Measurements from ENCODE around the gene RBMS2. TPM values are rescaled to one million over a fixed set of nuclear protein-coding genes. Genes with fewer than 3 reads are reported as not detected.

Gene RBMS2
- total and polyA plus RNA-seq, 10 of the 15 experiments (the other 5 are each of a cell fraction or from before 2014, with no cell fraction given), result 0.56 to 7.1 (median 2.4) TPM

DNA sequence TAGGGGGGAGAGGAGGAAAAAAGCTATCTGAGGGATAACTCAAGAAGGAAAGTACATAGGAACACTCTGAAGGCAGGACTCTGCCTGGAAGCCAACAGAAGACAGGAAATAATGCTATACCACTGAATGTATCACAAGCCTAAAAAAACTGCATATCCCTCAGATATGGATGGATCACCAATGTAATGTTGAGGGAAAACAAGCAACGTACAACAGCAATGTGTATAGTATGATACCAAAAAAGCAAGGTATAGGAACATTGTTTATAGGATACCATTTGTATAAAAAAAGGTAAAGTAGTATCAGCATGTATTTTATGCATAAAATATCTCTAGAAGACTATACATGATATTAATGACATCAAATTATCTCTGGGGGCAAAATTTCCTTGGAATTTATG, 37.1 kb upstream of the RBMS2 start:
- ChIA-PET POLR2A (no interaction called here), RAD21 (ENCODE audit: unreplicated experiment) (interaction anchor here (1.2 kb wide), 1 partner anchor 85 kb away, joined by 3 read pairs; no protein-coding TSS in a partner anchor), SMC1A (ENCODE audit: uncharacterized antibody, unreplicated experiment) (interaction anchor here (1.7 kb wide), 1 partner anchor 14 kb away, joined by 5 read pairs; no protein-coding TSS in a partner anchor), CTCF (interaction anchor here (0.9 to 1.3 kb wide), 3 partner anchors 11 to 219 kb away, joined by 3 to 4 read pairs (median 4); no protein-coding TSS in a partner anchor)
- no TSS peak for BruUV-seq (replicated peaks)
- WGBS (ENCODE audit: insufficient coverage, insufficient replicate concordance, low lambda C conversion rate, missing lambda C conversion rate), result 81% methylated on average over 1 of the region's 1 CpG
- Histone ChIP-seq H3K27me3 (replicated peaks in 1 of 2; ENCODE audit: control insufficient read depth in 2 of 2, insufficient read depth in 2 of 2, low read length in 1 of 2) (peaks cover 0 to 2% of the 10 kb centered on the region in 2 experiments; a peak in 2 of 4 replicates), H3K79me2 (ENCODE audit: control insufficient read depth, insufficient read depth, low read length) (no peaks in the 10 kb centered on the region), H3K9ac (ENCODE audit: control insufficient read depth, insufficient read depth, low read length) (no peak overlapping the region), H2AFZ (ENCODE audit: control insufficient read depth, low read depth, low read length) (no peak overlapping the region), H3K36me3 (ENCODE audit: control insufficient read depth in 2 of 2, insufficient read depth in 2 of 2, low read length in 1 of 2) (no peaks in the 10 kb centered on the region; a peak in 1 of 4 replicates), H3K4me3 (no peak overlapping the region), H3K4me1 (ENCODE audit: control insufficient read depth, insufficient read depth, low read length) (peaks cover 12% of the 10 kb centered on the region), H3K4me2 (ENCODE audit: control insufficient read depth, insufficient read depth) (no peak overlapping the region), H3K9me3 (replicated peaks; ENCODE audit: control insufficient read depth, insufficient read depth, low read length) (no peaks in the 10 kb centered on the region), H3K27ac (ENCODE audit: control insufficient read depth, insufficient read depth) (no peak overlapping the region), H4K20me1 (ENCODE audit: control insufficient read depth, insufficient read depth) (no peaks in the 10 kb centered on the region)
- FAIRE-seq (no peak), ATAC-seq (no peak), DNase-seq (ENCODE audit: low read depth, low spot score) (no peak)
- in situ Hi-C loops (cut with MboI) (no loop called here), intact Hi-C loops (cut with micrococcal nuclease; ENCODE audit: unreplicated experiment) (no loop called here)
- no peak for TF ChIP-seq CHD2 (IDR thresholded peaks at IDR 0.05; ENCODE audit: borderline replicate concordance, low read depth, low read length)
- TF ChIP-seq, protein P1, sequence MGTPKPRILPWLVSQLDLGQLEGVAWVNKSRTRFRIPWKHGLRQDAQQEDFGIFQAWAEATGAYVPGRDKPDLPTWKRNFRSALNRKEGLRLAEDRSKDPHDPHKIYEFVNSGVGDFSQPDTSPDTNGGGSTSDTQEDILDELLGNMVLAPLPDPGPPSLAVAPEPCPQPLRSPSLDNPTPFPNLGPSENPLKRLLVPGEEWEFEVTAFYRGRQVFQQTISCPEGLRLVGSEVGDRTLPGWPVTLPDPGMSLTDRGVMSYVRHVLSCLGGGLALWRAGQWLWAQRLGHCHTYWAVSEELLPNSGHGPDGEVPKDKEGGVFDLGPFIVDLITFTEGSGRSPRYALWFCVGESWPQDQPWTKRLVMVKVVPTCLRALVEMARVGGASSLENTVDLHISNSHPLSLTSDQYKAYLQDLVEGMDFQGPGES (IDR thresholded peaks at IDR 0.05), result no peak
- TF ChIP-seq YBX1 (IDR thresholded peaks at IDR 0.05), result no peak
- TF ChIP-seq CTCF (IDR thresholded peaks at IDR 0.05 in 2 of 3, conservative IDR thresholded peaks at IDR 0.05 in 1 of 3; ENCODE audit: control insufficient read depth in 2 of 3, extremely low read depth in 1 of 3, insufficient read depth in 1 of 3, low read depth in 3 of 3, low read length in 3 of 3), result no peak
- TF ChIP-seq, protein P2, sequence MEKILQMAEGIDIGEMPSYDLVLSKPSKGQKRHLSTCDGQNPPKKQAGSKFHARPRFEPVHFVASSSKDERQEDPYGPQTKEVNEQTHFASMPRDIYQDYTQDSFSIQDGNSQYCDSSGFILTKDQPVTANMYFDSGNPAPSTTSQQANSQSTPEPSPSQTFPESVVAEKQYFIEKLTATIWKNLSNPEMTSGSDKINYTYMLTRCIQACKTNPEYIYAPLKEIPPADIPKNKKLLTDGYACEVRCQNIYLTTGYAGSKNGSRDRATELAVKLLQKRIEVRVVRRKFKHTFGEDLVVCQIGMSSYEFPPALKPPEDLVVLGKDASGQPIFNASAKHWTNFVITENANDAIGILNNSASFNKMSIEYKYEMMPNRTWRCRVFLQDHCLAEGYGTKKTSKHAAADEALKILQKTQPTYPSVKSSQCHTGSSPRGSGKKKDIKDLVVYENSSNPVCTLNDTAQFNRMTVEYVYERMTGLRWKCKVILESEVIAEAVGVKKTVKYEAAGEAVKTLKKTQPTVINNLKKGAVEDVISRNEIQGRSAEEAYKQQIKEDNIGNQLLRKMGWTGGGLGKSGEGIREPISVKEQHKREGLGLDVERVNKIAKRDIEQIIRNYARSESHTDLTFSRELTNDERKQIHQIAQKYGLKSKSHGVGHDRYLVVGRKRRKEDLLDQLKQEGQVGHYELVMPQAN (conservative IDR thresholded peaks at IDR 0.05), result no peak
- TF ChIP-seq TBL1XR1 (IDR thresholded peaks at IDR 0.05; ENCODE audit: low read depth, low read length), result no peak
- TF ChIP-seq ZBTB4 (CRISPR knock-in tag; IDR thresholded peaks at IDR 0.05), result no peak
- TF ChIP-seq, protein P3, sequence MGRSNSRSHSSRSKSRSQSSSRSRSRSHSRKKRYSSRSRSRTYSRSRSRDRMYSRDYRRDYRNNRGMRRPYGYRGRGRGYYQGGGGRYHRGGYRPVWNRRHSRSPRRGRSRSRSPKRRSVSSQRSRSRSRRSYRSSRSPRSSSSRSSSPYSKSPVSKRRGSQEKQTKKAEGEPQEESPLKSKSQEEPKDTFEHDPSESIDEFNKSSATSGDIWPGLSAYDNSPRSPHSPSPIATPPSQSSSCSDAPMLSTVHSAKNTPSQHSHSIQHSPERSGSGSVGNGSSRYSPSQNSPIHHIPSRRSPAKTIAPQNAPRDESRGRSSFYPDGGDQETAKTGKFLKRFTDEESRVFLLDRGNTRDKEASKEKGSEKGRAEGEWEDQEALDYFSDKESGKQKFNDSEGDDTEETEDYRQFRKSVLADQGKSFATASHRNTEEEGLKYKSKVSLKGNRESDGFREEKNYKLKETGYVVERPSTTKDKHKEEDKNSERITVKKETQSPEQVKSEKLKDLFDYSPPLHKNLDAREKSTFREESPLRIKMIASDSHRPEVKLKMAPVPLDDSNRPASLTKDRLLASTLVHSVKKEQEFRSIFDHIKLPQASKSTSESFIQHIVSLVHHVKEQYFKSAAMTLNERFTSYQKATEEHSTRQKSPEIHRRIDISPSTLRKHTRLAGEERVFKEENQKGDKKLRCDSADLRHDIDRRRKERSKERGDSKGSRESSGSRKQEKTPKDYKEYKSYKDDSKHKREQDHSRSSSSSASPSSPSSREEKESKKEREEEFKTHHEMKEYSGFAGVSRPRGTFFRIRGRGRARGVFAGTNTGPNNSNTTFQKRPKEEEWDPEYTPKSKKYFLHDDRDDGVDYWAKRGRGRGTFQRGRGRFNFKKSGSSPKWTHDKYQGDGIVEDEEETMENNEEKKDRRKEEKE (IDR thresholded peaks at IDR 0.05), result no peak
